HG02642 (cell line): ENCODE results near the gene COMMD1.
"Not testable (repeated sequence)": the region's sequence is repeated elsewhere in the genome, so short reads cannot be mapped to it uniquely, and the experiment has no call there.

Source experiments
- ATAC-seq: cut with Tn5 transposase; IDR thresholded peaks from one replicate; pipeline ENCODE4 v1.9.1; 2021; ENCODE audit warnings: mild to moderate bottlenecking; ENCODE audit not compliant: unreplicated experiment, poor library complexity

Gene COMMD1

DNA sequence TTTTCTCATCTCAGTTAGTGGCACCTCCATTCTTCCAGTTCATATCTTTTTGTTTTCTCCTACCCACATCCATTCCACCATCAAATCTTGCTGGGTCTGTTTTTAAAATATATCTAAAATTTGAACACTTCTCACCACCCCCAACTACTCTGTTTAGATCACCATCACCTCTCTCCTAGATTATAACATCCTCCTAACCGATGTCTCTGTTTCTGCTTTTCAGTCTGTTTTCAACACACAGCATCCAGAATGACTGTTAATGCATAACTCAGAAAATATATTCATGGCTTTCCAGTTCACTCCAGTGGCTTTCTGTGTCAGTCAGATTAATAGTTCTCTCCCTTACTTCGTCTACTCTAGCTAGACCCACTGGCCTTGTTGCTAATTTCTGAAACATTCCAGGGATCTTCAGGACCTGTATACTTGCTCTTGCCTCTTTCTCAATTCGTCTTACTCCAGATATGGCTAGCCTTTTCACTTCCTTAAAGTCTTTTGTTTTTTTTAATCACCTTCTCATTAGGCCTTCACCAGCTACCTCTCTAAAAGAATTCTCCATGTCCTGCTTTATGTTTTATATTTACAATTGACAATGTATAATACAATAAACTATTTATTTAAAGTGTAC is 105.3 kb downstream of the COMMD1 start:
- no peak for ATAC-seq

DNA sequence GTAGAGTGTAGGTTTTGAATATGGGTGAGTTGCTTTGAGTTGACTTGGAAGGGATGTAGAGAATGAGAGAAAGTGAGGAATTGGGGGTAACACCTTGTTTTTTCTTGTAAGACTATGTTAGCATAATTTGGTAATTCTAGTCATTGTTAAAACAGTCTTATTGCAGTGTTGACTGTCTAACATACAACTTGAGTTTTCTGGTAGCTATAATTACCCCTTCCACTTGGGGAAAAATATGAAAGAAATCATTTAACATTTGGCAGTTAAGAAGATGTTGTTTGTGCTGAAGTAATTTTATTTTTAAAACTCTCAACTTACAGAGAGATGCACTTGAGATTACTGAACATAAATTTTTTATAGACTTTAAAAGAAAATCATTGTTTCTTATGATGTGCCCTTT is 108.2 kb downstream of the COMMD1 start:
- no peak for ATAC-seq

DNA sequence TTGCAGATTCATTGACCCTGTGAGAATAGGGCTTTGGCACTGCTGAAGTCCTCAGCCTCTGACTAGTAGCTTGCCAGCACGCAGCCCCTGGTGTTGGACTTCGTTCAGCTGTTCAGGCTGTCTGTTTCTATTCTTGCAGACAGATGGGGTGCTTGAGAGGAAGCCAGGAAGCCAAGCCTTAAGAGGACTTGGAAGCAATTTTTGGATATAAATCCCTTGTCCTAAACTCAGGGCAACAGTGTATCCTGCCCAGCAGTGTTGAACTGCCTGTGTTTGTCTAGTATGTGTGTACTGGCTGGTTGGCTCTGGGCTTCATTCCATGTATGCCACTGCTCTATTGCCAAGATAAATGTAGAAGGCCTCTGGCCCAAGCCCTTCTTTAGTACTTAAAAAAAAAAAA is 108.6 kb downstream of the COMMD1 start:
- no peak for ATAC-seq

DNA sequence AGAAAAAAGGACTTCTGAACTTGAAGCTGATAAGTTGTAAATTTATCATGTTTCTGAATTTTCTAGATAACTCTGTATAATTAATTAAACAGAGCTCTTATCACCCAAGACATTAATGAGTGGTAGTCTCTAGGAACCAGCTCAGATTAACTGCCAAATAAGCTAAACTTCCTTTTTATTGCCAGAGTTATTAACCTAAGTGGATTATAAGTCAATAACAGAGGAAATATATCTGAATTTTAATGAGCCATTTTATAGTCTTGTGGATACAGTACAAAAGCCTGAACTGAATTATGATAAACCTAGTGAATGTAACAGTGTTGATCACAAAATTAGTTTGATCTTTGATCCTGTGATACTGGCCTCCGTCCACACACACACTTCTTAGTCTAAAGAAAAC is 111.5 kb downstream of the COMMD1 start:
- ATAC-seq, result no peak

DNA sequence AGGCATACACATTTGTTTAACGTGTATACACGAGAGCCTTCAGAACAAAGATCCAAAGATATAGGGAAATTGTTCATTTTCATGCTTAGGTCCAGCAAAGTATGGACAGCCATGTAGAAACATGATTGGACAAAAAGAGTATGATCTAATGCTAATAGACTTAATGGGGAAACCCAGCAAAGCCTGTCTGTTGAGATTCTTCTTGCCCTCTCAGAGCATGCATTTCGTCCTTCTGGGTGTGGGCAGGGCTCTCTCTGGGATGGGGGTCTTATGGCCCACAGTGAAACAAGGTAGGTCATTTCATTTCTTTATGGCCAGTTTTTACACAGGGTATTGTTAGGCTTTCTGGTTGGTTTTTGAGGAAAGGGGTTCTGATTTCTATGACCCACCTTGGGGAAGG is 124.4 kb downstream of the COMMD1 start:
- no peak for ATAC-seq

DNA sequence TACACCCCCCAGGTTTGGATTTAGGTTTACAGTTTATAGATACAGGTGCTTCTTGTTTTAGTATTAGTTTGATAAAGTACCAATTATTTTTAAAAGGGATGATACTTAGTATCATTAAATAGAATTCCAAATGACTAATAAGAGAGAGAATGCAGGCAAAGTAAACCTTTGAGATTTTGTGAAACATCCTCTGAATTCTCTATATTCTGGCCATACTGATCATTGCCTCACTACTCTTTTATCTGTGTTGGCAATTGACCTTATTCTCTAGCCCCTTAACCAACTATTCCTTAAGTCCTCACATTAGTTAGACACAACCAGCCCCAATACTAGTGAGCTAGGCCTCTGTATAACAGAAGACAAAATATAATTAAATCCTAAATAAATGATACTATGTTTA is 125.4 kb downstream of the COMMD1 start:
- no peak for ATAC-seq

DNA sequence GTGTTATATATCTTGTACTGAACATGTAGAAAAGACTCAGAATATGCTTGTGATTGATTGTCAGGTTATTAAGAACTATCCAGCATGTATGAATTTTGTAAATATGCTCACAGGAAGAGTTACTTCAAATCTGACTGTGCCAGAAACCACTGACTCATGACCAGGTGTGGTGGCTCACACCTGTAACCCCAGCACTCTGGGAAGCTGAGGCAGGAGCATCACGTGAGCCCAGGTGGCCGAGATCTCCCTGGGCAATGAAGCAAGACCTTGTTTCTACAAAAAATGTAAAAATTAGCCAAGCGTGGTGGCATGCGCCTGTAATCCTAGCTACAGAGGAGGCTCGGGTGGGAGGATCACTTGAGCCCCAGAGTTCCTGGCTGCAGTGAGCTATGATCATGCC is 126.6 kb downstream of the COMMD1 start:
- ATAC-seq, result peak; percentile 41

DNA sequence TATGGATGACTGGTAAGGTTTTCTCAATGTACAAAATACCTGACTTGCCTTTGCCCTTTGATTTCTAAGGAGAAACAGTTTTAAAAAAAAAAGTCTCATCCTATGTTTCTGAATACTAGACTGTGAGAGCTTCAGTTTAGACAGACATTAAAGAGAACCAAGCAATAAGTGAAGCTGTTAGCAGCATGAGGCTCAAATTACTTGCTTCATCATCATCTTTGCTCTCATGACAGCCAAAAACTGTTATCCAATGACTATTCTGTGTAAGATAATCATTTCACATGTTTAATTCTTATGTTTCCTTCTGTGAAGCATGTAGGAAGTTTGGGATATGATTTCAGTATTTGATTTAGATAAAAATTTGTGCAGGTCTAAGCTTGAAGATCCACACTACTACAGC is 129.2 kb downstream of the COMMD1 start:
- ATAC-seq, result no peak

DNA sequence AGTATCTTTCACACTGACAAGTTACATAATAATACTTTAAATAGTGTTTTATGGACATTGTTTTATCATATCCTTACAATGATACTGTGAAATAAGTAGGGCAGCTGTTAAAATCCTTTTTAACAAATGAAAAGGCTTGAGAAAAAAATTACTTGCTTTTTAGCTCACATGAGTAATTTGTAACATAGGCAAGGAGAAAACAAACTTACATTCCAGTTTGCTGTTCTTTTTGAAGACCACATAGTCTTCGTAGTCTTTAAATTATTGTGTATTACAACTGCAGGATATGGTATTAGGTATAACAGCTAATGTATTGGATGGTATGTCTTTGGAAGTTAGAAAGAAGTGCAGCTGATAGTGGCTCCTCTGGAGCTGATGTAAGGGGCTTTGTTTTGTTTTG is 130.8 kb downstream of the COMMD1 start:
- ATAC-seq, result no peak

DNA sequence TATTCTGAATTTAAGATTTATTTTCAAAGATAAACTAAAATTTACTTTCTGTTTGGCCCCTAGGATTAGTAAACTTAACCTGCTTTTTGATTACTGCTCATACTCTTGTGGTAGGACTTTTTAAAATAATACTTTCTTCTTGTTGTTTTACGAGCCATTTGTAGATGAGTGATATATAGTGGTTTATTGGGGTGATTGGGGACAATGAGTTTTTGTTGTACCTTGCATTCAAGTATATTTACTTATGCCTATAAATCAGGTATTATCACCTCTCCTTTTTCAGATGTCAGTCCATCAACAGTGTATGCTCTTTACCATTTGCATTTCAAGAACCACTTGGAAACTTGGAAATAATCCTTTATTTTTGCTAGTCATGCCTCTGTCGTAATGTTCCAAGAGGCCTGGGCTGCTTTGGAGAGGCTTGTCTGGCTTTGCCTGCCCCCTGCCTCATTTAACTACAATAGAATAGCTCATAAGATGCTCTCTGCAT is 131.3 kb downstream of the COMMD1 start:
- no peak for ATAC-seq

DNA sequence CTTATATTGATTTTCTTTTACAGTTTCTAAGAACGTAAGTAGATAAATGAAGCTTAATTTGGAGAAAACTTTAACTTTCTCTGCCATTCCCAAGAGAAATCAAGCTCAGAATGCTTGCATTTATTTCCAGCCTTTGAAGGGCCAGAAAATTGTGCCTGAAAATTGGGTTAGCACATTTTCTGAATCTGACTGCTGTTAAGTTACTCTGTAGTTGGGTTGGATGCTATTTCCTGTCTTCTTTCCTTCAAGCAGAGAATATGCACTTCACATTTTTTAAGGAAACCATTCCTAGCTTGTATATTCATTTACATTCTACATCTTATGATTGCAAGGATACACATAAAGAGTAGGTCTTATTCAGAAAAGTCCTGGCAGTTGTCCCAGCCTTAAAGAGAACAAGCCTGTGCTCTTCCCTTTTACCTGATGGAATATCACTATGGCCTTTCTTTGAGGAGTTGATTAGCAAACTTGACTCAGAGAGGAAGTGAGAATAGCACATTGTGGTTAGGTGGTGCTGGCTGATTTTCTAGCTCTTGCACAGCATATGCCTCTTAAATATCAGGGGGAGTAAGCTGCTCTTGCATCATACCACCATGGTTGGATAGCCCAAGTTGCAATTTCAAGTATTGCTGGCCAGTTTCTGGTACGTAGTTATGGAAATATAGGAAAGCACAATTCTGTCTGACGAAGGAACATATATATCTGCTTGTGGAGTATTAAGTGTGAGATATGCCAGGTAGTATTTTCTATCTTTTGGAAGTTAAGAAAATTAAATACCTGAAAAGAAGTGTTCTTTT is 133.7 kb downstream of the COMMD1 start:
- ATAC-seq, result peak; percentile 100

DNA sequence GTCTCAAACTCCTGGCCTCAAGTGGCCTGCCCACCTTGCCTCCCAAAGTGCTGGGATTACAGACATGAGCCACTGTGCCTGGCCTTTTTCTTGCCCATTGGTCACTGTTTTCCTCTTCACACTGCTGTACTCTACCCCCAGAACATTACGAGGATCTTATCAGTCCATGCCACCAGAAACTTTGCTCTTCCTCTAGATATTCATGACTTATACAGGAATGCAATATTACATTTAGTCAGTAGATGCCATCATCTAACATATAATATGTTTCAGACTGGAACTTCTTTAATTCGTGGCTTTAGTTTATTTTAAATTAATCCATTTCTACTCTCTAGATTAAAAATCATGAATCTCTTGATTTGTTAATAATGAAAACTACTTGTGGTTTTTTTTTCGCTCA is 135.5 kb downstream of the COMMD1 start:
- no peak for ATAC-seq

DNA sequence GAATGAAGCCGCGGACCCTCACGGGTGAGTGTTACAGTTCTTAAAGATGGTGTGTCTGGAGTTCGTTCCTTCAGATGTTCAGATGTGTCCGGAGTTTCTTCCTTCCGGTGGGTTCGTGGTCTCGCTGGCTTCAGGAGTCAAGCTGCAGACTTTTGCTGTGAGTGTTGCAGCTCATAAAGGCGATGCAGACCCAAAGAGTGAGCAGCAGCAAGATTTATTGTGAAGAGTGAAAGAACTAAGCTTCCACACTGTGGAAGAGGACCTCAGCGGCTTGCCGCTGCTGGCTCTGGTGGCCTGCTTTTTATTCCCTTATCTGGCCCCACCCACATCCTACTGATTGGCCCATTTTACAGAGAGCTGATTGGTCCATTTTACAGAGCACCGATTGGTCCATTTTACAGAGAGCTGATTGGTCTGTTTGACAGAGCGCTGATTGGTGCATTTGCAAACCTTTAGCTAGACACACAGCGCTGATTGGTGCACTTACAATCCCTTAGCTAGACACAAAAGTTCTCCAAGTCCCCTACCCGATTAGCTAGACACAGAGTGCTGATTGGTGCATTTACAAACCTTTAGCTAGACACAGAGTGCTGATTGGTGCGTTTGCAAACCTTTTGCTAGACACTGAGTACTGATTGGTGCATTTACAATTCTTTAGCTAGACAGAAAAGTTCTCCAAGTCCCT is 136.4 kb downstream of the COMMD1 start:
- not testable (repeated sequence) for ATAC-seq

DNA sequence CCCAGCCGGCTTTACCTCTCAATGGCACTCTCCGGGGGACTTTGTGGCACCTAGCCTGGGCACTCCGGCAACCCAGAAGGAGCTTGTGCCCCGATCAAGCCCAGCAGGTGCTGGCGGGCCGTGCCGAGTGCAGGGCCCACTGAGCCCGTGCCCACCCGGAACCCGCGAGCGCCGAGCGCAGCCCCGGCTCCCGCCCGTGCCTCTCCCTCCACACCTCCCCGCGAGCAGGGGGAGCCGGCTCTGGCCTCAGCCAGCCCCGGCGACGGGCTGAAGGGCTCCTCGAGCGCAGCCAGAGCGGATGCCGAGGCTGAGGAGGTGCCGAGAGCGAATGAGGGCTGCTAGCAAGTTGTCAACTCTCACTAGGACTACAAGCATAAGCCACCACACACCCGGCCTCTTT is 136.9 kb downstream of the COMMD1 start:
- no peak for ATAC-seq

DNA sequence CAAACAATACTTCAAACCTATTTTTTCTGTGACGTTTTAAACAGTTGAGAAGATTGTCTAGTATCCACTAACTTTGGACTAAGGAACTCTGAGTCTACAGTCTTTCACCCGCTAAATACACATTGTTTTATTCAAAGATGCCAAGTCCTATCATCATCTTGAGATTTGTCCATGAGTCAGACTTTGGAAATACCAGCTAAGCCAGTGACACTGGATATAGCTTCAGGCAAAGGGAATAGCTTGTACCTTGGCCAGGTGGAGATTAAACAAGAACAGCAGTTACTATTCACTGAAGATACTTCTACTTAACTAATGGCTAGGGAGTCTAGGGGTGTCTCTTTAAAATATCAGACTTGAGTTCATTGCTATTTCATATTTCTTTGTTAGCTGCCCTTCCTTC is 137.5 kb downstream of the COMMD1 start:
- ATAC-seq, result no peak

DNA sequence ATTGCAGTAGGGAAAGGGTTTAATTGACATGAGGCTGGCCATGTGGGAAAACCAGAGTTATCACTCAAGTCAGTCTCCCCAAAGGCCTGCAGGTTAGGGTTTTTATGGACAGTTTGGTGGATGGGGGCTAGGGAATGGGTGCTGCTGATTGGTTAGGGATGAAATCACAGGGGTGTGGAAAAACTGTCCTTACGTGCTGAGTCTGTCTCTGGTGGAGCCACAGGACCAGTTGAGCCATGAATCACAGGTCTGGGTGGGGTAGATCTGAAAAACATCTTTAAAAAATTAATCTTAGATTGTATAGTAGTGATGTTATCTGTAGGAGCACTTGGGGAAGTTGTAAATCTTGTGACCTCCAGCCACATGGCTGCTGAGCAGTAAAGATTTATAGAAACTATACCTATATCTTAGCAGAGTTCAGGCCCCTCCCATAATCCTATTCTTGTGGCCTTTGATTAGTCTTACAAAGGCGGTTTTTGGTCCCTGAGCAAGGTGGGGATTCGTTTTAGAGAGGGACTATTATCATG is 139.6 kb downstream of the COMMD1 start:
- ATAC-seq, result no peak

DNA sequence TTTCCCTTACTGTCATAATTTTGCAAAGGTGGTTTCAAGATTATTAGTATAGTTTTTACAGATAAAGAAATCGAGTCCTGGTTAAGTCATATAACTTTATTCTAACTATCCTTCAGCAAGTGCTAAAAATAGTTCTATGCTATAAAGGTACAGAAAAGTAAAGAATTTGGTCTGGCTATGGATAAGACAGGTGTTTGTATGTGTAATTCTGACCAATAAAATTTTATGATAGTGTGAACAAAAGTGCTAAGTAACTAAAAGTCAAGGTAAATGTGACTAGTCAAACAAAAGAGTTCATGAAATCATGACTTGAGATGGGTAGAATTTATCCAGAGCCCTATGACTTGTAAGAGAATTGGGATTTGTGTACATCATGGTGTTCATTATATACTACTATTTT is 140.7 kb downstream of the COMMD1 start:
- ATAC-seq, result no peak

DNA sequence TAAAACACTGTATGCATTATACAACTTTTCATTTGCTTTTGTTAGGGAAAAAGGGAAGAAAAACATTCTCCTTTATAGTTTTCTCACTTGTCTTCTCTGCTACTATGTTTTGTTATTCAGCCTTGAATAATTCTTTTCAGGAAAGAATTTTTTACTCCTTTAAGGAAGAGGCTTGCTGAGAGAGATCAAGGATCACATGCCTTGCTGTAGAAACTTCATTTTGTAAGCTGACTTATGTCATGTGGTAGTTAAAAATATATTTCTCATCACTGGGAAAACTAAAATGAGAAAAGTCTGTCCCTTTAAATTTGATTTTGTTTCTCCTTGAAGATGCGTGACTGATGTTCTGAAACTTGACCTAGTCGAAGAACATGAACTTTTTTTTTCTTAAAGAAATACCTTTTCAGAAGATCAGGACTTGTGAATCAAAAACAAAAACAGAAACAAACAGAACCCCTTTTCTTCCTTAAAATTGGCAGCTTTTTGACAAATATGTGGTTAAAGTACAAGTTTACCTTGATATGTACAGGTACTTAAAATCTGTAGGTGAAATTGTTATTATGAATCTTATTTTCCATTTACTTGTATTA is 145.1 kb downstream of the COMMD1 start:
- ATAC-seq, result no peak

DNA sequence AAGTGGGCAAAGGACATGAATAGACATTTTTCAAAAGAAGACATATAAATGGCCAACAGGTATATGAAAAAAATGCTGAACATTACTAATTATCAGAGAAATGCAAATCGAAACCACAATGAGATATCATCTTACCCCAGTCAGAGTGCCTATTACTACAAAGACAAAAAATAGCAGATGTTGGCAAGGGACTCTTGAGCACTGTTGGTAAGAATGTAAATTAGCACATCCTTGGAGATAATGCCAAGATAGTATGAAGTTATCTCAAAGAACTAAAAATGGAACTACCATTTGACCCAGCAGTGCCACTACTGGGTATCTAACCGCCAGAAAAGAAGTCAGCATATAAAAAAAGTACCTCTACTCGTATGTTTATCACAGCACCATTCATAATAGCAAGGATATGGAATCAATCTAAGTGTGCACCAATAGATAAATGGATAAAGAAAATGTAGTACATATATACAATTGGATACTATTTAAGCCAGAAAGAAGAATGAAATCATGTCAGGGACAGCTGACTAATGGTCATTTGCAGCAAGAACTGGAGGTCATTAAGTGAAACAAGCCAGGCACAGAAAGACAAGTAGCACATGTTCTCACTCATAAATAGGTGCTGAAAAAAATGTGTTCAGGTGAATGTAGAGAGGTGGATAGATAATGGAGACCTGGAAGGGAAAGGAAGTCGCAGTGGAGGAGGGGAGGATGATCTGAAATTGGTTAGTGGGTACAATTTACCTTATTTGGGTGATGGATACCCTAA is 148.7 kb downstream of the COMMD1 start:
- no peak for ATAC-seq

DNA sequence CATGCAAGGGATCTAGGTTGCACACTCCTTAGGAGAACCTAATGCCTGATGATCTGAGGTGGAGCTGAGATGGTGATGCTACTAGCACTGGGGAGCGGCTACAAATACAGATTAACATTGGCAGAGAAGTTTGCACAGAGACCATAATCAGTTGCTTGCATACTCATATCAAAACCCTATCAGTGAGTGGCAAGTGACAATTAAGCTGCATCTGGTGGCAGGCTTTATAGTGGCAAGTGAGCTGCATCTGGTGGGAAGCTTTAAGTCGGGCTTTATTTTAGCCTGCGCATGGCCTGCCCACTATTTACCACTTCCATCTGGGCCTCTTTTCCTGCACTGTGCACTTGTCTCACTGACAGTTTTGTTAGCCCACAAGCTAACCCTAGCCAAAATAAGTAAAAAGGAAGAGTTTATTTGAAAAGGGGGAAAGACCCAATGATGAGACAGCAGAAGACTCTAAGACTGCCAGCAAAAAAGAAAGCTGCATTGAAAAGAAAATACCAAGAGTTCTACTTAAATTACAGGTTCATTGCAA is 149.5 kb downstream of the COMMD1 start:
- no peak for ATAC-seq
